Panc1 (cell line): ENCODE data around the gene EEF1A2. TPM values are rescaled to one million over a fixed set of nuclear protein-coding genes. Genes with fewer than 3 reads are reported as not detected.

Experiments used
- ATAC-seq: fragments of 200-7000 bp; cut with Tn5 transposase; 2 replicates; pipeline ENCODE4 v1.9.1; 2020; ENCODE audit warnings: mild to moderate bottlenecking, moderate library complexity
- BruUV-seq: library from RNA; stranded (reverse); fragments of 400-500 nt; replicated peaks from 2 replicates; lab custom pipeline; 2021; lab: Mats Ljungman, UMichigan
- CTCF ChIA-PET: fragments of 300-600 bp; sonication (Branson Sonifier 250); formaldehyde crosslinking; loops from one replicate; lab custom pipeline; 2022; ENCODE audit warnings: antibody characterized with exemption; lab: Charles Lee
- POLR2A ChIA-PET: fragments of 300-600 bp; sonication (Branson Sonifier 250); formaldehyde crosslinking; loops from one replicate; lab custom pipeline; 2022; ENCODE audit warnings: antibody characterized with exemption; lab: Charles Lee
- DNase-seq: peaks from one replicate; pipeline ENCODE4 v3.0.0-alpha.2; 2010; ENCODE audit warnings: low read depth, low spot score
- H3K27ac ChIP-seq: 2 replicates; pipeline ENCODE4 v1.5.1; 2011; ENCODE audit warnings: mild to moderate bottlenecking, low read length, inconsistent platforms
- H3K27me3 ChIP-seq: fragments of 200-500 bp; sonication (Bioruptor generic); 2 replicates; pipeline ENCODE4 v1.6.0; 2014; ENCODE audit warnings: low read length, inconsistent platforms; ENCODE audit not compliant: control insufficient read depth, insufficient read depth
- H3K36me3 ChIP-seq: fragments of 200-500 bp; sonication (Bioruptor generic); 2 replicates; pipeline ENCODE4 v1.5.1; 2014; ENCODE audit warnings: inconsistent platforms, mild to moderate bottlenecking, low read length, moderate library complexity; ENCODE audit not compliant: control insufficient read depth, insufficient read depth
- H3K4me1 ChIP-seq: 2 replicates; pipeline ENCODE4 v1.5.1; 2011; ENCODE audit warnings: inconsistent platforms, mild to moderate bottlenecking, low read length, moderate library complexity; ENCODE audit not compliant: control insufficient read depth, insufficient read depth
- H3K4me3 ChIP-seq, 2 experiments: 2 replicates each; pipeline ENCODE4 v1.5.1; 2011 to 2012; ENCODE audit warnings: low read depth in 2 of 2, low read length in 2 of 2, mild to moderate bottlenecking in 2 of 2, inconsistent platforms in 1 of 2, moderate library complexity in 1 of 2
- H3K9me3 ChIP-seq: fragments of 200-500 bp; sonication (Bioruptor generic); 2 replicates; pipeline ENCODE4 v1.5.1; 2014; ENCODE audit warnings: low read depth, mild to moderate bottlenecking, inconsistent platforms, low read length, moderate library complexity; ENCODE audit not compliant: control insufficient read depth, insufficient read depth
- POLR2AphosphoS5 ChIP-seq: IDR thresholded peaks from 2 replicates; pipeline ENCODE4 v1.6.1; 2012; ENCODE audit warnings: mild to moderate bottlenecking, low read depth, low read length, moderate library complexity
- SIN3A ChIP-seq: IDR thresholded peaks from 2 replicates; pipeline ENCODE4 v1.6.1; 2012; ENCODE audit warnings: low read depth, mild to moderate bottlenecking, low read length, moderate library complexity, borderline replicate concordance; ENCODE audit not compliant: insufficient read depth
- TCF7L2 ChIP-seq: IDR thresholded peaks from 2 replicates; pipeline ENCODE4 v1.6.1; 2011; ENCODE audit warnings: mild to moderate bottlenecking, low read depth, low read length, inconsistent platforms
- in situ Hi-C: cut with HindIII; loops from 2 replicates; pipeline ENCODE4 v1.10.0; 2016; ENCODE audit warnings: low sequenced_read_pairs, low pct_unique_long_range_greater_than_20kb
- intact Hi-C: fragments of 100-400 bp; cut with micrococcal nuclease; formaldehyde crosslinking; loops from one replicate; pipeline ENCODE4 v1.10.0; 2022; ENCODE audit not compliant: unreplicated experiment
- total RNA-seq: library from RNA; stranded (reverse); gene quantifications from one replicate; pipeline ENCODE4 v1.2.1, GENCODE V29; 2021; ENCODE audit not compliant: unreplicated experiment
- TF ChIP-seq, protein P1 (sequence below), 2 experiments: IDR thresholded peaks; 2 replicates each; pipeline ENCODE4 v1.6.1; 2011 to 2012; ENCODE audit warnings: low read depth in 2 of 2, control low read depth in 1 of 2, low read length in 1 of 2, mild to moderate bottlenecking in 1 of 2, moderate library complexity in 1 of 2; ENCODE audit not compliant: insufficient read depth in 1 of 2
- TF ChIP-seq, protein P2 (sequence below): fragments of 450-650 bp; IDR thresholded peaks from 2 replicates; pipeline ENCODE4 v1.5.1; 2017; ENCODE audit warnings: mild to moderate bottlenecking

The EEF1A2 gene
- total RNA-seq, 1 experiment from 2014 or later: 178 TPM

DNA sequence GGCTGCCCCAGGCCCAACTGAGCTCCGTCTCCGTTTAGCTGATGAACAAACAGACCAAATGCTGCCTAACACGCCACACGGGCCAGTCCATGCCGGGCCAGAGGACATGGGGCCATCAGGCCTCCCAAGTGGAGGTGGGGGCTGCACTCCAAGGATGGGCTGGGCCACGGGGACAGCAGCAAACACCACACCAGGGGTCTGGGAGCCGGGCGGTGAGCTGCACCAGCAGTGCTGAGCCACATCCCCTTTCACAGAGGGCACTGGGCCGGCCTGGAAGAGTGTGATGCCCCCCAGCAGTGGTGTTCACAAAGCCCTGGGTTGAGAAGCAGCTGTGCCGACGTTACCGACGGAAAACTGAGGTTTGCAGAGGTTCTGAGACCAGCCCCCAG is 29.2 kb downstream of the EEF1A2 start:
- CTCF ChIA-PET: interaction anchor here (0.6 to 0.9 kb wide), 2 partner anchors 12 to 379 kb away, joined by 3 to 5 read pairs; no protein-coding TSS in a partner anchor
- Histone ChIP-seq H3K4me3 (no peak overlapping the region), H3K27me3 (no peaks in the 10 kb centered on the region), H3K27ac (no peak overlapping the region), H3K9me3 (no peaks in the 10 kb centered on the region), H3K4me1 (peaks cover 13% of the 10 kb centered on the region), H3K36me3 (no peaks in the 10 kb centered on the region; the same call in 1 of the 2 replicates)
- DNase-seq: no peak
- POLR2A ChIA-PET: no interaction called here
- TF ChIP-seq, protein P1, sequence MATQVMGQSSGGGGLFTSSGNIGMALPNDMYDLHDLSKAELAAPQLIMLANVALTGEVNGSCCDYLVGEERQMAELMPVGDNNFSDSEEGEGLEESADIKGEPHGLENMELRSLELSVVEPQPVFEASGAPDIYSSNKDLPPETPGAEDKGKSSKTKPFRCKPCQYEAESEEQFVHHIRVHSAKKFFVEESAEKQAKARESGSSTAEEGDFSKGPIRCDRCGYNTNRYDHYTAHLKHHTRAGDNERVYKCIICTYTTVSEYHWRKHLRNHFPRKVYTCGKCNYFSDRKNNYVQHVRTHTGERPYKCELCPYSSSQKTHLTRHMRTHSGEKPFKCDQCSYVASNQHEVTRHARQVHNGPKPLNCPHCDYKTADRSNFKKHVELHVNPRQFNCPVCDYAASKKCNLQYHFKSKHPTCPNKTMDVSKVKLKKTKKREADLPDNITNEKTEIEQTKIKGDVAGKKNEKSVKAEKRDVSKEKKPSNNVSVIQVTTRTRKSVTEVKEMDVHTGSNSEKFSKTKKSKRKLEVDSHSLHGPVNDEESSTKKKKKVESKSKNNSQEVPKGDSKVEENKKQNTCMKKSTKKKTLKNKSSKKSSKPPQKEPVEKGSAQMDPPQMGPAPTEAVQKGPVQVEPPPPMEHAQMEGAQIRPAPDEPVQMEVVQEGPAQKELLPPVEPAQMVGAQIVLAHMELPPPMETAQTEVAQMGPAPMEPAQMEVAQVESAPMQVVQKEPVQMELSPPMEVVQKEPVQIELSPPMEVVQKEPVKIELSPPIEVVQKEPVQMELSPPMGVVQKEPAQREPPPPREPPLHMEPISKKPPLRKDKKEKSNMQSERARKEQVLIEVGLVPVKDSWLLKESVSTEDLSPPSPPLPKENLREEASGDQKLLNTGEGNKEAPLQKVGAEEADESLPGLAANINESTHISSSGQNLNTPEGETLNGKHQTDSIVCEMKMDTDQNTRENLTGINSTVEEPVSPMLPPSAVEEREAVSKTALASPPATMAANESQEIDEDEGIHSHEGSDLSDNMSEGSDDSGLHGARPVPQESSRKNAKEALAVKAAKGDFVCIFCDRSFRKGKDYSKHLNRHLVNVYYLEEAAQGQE (IDR thresholded peaks at IDR 0.05; ENCODE audit: insufficient read depth in 1 of 2, low read depth in 2 of 2, low read length in 1 of 2): no peak
- TF ChIP-seq TCF7L2 (no peak), POLR2AphosphoS5 (no peak), SIN3A (no peak)
- TF ChIP-seq, protein P2, sequence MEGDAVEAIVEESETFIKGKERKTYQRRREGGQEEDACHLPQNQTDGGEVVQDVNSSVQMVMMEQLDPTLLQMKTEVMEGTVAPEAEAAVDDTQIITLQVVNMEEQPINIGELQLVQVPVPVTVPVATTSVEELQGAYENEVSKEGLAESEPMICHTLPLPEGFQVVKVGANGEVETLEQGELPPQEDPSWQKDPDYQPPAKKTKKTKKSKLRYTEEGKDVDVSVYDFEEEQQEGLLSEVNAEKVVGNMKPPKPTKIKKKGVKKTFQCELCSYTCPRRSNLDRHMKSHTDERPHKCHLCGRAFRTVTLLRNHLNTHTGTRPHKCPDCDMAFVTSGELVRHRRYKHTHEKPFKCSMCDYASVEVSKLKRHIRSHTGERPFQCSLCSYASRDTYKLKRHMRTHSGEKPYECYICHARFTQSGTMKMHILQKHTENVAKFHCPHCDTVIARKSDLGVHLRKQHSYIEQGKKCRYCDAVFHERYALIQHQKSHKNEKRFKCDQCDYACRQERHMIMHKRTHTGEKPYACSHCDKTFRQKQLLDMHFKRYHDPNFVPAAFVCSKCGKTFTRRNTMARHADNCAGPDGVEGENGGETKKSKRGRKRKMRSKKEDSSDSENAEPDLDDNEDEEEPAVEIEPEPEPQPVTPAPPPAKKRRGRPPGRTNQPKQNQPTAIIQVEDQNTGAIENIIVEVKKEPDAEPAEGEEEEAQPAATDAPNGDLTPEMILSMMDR: no peak
- in situ Hi-C loops: no loop called here
- no TSS peak for BruUV-seq
- no peak for ATAC-seq
- intact Hi-C loops: no loop called here

DNA sequence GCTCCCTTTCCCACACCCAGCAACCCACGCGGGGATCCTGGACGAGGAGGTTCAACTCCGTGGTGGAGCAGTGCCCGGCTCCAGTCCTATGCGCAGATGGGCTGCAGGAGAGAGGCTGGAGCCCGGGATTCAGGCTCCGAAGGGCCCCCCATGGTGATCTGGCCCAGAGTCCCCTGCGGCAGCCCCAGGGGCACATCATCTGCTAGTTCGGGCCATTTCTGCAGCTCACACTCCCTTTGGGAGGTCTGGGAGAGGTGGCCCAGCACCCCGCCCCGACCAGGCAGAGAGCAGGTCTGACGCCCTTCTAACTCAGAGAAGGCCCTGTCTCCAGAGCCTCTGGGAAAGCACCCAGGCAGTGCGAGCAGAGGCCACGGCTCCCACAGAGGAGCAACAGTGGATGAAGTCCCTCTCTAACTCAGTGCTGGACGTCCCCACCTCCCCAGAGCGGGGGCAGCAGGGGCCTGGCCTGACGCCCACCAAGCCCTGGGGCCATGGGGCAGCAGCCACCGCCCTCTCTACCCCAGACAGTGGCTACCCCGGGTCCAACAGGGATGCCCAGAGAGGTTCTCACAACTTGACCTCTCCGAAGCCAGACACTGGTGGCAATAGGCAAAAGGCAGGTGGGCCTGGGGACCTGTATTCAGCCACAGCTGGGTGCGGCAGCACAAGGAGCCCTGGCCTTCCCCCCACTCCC is 29.7 kb downstream of the EEF1A2 start:
- no peak for TF ChIP-seq POLR2AphosphoS5
- Histone ChIP-seq H3K4me3 (no peak overlapping the region), H3K4me1 (peaks cover 12% of the 10 kb centered on the region), H3K27ac (no peak overlapping the region), H3K36me3 (no peaks in the 10 kb centered on the region; the same call in 1 of the 2 replicates), H3K9me3 (no peaks in the 10 kb centered on the region), H3K27me3 (no peaks in the 10 kb centered on the region)
- ChIA-PET CTCF (no interaction called here), POLR2A (no interaction called here)
- no TSS peak for BruUV-seq
- no peak for ATAC-seq
- DNase-seq: no peak
- intact Hi-C loops (no loop called here), in situ Hi-C loops (no loop called here)

DNA sequence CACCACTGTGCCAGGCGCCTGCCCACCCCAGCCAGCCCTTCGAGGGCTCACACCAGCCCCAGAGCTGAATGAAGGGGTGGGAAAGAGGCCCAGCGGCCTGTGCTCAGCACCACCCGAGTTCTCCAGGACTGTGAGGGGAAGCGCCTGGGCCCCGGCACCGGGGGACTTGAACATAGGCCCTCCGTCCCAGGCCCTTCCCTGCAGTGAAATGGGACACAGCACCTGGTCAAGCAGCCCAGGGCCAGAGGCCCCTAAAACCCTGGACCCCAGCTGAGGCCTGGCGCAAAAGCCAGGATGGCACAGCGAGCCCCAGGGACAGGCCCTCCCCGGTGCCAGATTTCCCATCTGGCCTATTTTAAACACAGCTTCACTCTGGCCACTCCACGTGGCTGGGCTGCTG is 30.5 kb downstream of the EEF1A2 start:
- H3K36me3 ChIP-seq: no peaks in the 10 kb centered on the region; the same call in 1 of the 2 replicates
- in situ Hi-C loops (no loop called here), intact Hi-C loops (no loop called here)
- H3K4me3 ChIP-seq: no peak overlapping the region
- ChIA-PET CTCF (no interaction called here), POLR2A (no interaction called here)
- ATAC-seq (no peak), DNase-seq (no peak)
- H3K27ac ChIP-seq: no peak overlapping the region
- no peak for TF ChIP-seq POLR2AphosphoS5
- TF ChIP-seq SIN3A: no peak
- TF ChIP-seq TCF7L2: no peak
- peaks cover 6% of the 10 kb centered on the region for H3K4me1 ChIP-seq
- no peaks in the 10 kb centered on the region for H3K9me3 ChIP-seq
- no TSS peak for BruUV-seq
- no peaks in the 10 kb centered on the region for H3K27me3 ChIP-seq
